Measurements from ENCODE around the gene LYPD5.
A peak's percentile ranks its signal among the peaks of the same experiment; 100 is the strongest.
"Not testable (repeated sequence)": the region's sequence is repeated elsewhere in the genome, so short reads cannot be mapped to it uniquely, and the experiment has no call there.

Gene LYPD5

DNA sequence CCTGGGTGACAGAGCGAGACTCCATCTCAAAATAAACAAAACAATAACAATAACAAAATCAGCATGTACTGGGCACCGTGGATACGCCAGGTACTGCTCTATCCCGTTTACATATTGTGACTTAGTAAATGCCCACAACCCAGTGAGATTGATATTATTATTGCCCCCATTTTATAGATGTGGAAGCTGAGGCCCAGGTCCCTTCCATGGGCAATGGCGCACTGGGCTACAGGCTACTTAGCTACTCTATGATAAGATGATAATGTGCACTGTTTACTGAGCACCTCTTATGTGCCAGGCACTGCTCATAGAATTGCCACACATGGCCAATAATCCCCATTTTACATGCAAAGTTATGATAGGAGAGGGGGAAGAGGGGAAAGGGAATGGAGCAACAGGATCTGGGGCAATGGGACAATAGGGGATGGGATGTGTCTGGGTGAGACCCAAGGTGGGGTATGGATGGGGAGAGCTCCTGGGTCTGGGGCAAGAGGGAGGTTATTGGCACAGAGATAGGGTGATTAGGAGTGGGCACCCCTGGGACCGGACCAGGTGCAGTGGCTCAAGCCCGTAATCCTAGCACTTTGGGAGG lies 26.9 kb downstream of the LYPD5 start:
- no peak overlapping the region for H3K27ac Mint-ChIP-seq
- H3K9me3 Mint-ChIP-seq = no peaks in the 10 kb centered on the region
- ATAC-seq = no peak
- peak overlapping the region in 1 of 2 donors; percentile 8 for H3K4me3 Mint-ChIP-seq
- H3K4me1 Mint-ChIP-seq = peaks cover 51% of the 10 kb centered on the region
- no peak for DNase-seq
- H3K27me3 Mint-ChIP-seq = no peaks in the 10 kb centered on the region

DNA sequence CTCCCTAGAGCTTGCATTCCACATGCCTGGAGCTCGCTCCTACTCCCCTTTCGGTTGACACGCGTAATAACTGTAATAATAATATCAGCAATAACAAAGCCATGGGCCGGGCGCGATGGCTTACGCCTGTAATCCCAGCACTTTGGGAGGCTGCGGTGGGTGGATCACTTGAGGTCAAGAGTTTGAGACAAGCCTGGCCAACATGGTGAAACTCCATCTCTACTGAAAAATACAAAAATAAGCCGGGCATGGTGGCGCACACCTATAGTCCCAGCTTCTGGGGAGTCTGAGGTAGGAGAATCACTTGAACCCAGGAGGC lies 27.3 kb downstream of the LYPD5 start:
- H3K4me3 Mint-ChIP-seq, H3K27me3 Mint-ChIP-seq, H3K27ac Mint-ChIP-seq, ATAC-seq, DNase-seq, H3K9me3 Mint-ChIP-seq: not testable (repeated sequence)
- peaks cover 51% of the 10 kb centered on the region for H3K4me1 Mint-ChIP-seq

- no peak for DNase-seq
- H3K4me1 Mint-ChIP-seq = peaks cover 48% of the 10 kb centered on the region
- no peak for ATAC-seq
- H3K27ac Mint-ChIP-seq = no peak overlapping the region
- no peaks in the 10 kb centered on the region for H3K27me3 Mint-ChIP-seq
- H3K4me3 Mint-ChIP-seq = no peak overlapping the region
- H3K9me3 Mint-ChIP-seq = no peaks in the 10 kb centered on the region
Measured at GRCh38 chr19:43774103-43774939, 27.9 kb downstream of the LYPD5 start.

- Mint-ChIP-seq H3K9me3 (no peaks in the 10 kb centered on the region), H3K27me3 (no peaks in the 10 kb centered on the region), H3K4me3 (no peak overlapping the region), H3K27ac (no peak overlapping the region), H3K4me1 (peaks cover 50% of the 10 kb centered on the region)
- ATAC-seq (no peak), DNase-seq (no peak)
Measured at GRCh38 chr19:43773725-43774102, 28.5 kb downstream of the LYPD5 start.

DNA sequence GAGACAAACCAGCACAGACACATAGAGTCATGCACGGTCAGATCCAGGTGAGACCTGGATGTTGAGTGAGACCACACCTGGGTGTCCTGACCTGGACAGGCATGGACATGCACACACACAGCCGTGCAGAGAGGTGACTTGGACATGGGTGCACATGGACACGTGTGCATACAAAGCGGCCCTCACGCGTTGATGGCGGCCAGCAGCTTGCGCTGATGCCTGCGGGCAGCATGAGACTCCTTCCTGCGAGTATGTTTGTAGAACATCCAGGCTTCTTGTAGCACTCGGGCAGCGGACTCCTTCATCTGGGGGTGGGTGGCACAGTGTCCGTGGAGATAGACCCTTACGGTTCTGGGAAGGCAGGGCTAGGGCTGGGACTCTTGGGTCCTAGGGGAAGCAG lies 33.0 kb downstream of the LYPD5 start:
- Mint-ChIP-seq H3K9me3 (no peaks in the 10 kb centered on the region), H3K27ac (no peak overlapping the region), H3K27me3 (no peaks in the 10 kb centered on the region), H3K4me3 (no peak overlapping the region), H3K4me1 (peaks cover 54% of the 10 kb centered on the region)
- DNase-seq (no peak), ATAC-seq (no peak)

DNA sequence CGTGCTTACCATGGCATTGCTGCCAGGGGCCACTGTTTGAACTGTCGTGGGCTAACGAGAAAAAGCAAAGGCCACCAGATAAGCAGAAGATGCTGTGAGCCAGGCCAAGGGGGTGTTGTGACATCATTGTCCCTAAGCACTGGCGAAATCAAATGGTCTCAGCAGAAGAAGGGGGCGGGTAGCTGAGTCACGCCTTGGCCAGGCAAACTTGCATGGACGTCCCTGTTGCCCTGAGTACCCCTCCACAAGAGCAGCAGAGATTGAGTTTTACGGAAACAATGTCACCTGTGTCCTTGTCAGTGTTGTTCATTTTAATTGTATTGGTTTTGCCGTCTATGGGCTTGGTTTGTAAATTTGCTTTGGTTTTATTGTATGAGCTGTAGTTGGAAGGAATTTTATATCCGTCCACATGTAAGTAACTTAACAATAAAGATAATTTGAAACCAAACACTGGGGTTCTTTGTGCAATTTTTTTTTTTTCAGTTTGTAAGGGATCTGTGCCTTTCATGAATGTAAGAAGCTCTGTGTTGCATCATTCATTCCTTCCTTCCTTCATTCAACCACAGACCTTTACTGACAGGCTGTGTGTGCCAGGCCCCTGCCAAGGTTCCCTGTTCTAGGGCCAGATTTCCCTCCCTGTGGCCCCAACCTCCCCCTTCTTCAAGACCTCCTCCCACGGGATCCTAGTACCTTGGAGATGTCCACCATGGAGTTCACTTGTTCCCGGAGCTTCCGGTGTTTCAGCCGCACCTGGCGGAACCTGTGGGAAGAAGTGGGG lies 33.8 kb downstream of the LYPD5 start:
- H3K4me3 Mint-ChIP-seq = no peak overlapping the region
- no peaks in the 10 kb centered on the region for H3K27me3 Mint-ChIP-seq
- no peak for DNase-seq
- no peak for ATAC-seq
- H3K4me1 Mint-ChIP-seq = peaks cover 62% of the 10 kb centered on the region
- H3K9me3 Mint-ChIP-seq = no peaks in the 10 kb centered on the region
- peak overlapping the region in 1 of 2 donors; percentile 71 for H3K27ac Mint-ChIP-seq

DNA sequence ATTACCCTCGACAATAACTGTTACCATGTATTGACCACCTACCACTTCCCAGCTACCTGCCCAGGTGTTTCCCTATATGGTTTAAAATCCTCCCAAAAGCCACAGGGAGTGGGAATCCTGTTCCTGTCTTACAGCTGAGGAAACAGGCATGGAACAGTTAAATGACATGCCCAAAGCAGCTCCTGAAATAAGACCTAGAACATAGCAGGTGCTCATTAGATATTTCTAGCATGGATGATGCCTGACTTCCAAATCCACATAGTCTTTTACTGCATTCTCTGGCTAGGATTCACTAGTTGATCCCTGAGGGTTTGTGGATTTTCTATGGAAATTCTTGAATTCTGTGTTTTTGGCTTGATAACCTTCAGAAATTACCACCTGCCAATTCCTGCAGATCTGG lies 34.4 kb downstream of the LYPD5 start:
- DNase-seq (no peak), ATAC-seq (no peak)
- no peaks in the 10 kb centered on the region for H3K27me3 Mint-ChIP-seq
- H3K9me3 Mint-ChIP-seq = no peaks in the 10 kb centered on the region
- no peak overlapping the region for H3K27ac Mint-ChIP-seq
- no peak overlapping the region for H3K4me3 Mint-ChIP-seq
- peaks cover 68% of the 10 kb centered on the region for H3K4me1 Mint-ChIP-seq

DNA sequence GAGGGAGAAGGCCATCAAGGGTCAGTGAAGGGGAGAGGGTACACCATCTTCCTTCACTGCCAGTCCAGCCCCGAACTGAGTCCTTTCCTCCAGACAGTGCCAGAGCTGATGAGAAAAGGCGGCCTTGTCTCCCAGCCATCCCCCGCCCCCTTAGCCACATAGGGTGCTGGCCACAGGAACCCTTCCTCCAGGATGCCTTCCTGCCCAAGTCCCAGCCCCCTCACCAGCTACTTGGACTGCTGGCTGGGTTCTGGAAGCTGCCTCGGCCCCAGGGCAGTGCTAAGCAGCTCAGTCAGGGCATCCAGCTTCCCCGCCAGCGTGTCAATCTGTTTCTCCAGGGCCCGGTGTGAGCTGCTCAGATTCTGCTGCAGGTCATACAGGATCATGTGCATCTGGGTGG lies 34.9 kb downstream of the LYPD5 start:
- peaks cover 73% of the 10 kb centered on the region for H3K4me1 Mint-ChIP-seq
- no peaks in the 10 kb centered on the region for H3K9me3 Mint-ChIP-seq
- DNase-seq = no peak
- ATAC-seq = no peak
- no peak overlapping the region for H3K27ac Mint-ChIP-seq
- no peak overlapping the region for H3K4me3 Mint-ChIP-seq
- H3K27me3 Mint-ChIP-seq = no peaks in the 10 kb centered on the region

DNA sequence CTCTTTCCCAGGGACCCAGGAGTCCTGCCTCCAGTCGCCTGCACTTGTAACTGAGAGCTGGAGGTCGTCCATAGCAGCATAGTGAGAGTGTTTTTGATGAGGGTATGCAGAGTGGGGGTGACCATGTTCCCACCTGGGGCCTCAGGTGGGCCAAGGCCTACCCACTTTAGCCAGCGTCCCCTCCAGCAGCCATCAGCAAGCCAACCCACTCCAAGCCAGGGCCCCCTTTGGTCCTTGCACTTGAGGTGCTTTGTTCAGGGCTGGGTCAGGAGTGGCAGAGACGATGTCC lies 35.5 kb downstream of the LYPD5 start:
- ATAC-seq (no peak), DNase-seq (no peak)
- Mint-ChIP-seq H3K4me3 (peak overlapping the region; percentile 63 to 72), H3K27me3 (no peaks in the 10 kb centered on the region), H3K4me1 (peaks cover 80% of the 10 kb centered on the region), H3K27ac (peak overlapping the region; percentile 90 to 91), H3K9me3 (no peaks in the 10 kb centered on the region)

- peak; percentile 89 for ATAC-seq
- peaks cover 81% of the 10 kb centered on the region for H3K4me1 Mint-ChIP-seq
- peak overlapping the region; percentile 90 to 91 for H3K27ac Mint-ChIP-seq
- peak overlapping the region; percentile 63 to 72 for H3K4me3 Mint-ChIP-seq
- no peaks in the 10 kb centered on the region for H3K9me3 Mint-ChIP-seq
- DNase-seq = peak; percentile 75 to 94
- H3K27me3 Mint-ChIP-seq = no peaks in the 10 kb centered on the region
Measured at GRCh38 chr19:43765109-43765876, 37.0 kb downstream of the LYPD5 start.

- ATAC-seq, H3K27me3 Mint-ChIP-seq, H3K9me3 Mint-ChIP-seq, DNase-seq: not testable (repeated sequence)
- Mint-ChIP-seq H3K4me3 (peak overlapping the region; percentile 63 to 72), H3K4me1 (peaks cover 83% of the 10 kb centered on the region), H3K27ac (peak overlapping the region; percentile 77 to 90)
Measured at GRCh38 chr19:43764684-43765083, 37.6 kb downstream of the LYPD5 start.

- Mint-ChIP-seq H3K27ac (peak overlapping the region; percentile 62 to 79), H3K4me3 (peak overlapping the region; percentile 60 to 61), H3K27me3 (no peaks in the 10 kb centered on the region), H3K4me1 (peaks cover 80% of the 10 kb centered on the region), H3K9me3 (no peaks in the 10 kb centered on the region)
- DNase-seq (peak in 1 of 2 donors; percentile 41), ATAC-seq (no peak)
Measured at GRCh38 chr19:43763473-43763939, 38.7 kb downstream of the LYPD5 start.

DNA sequence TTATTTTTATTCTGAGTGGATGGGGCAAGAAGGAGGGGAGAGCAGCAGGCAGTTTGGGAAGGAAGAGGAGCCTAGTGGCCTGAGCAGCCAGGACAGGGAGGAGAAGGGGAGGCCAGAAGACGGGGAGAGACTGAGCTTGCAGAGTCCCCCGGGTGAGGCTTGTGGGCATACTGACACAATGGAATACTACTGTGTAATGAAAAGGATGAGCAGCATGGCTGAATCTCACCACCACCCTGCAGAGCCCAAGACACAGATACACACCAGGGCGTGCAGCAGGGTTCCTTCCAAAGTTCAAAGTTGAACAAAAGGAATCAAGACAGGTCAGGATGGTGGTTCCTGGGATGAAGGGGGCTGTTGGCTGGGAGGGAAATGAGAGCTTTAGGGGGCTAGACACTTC lies 39.4 kb downstream of the LYPD5 start:
- no peak for DNase-seq
- H3K4me3 Mint-ChIP-seq = no peak overlapping the region
- no peaks in the 10 kb centered on the region for H3K9me3 Mint-ChIP-seq
- H3K4me1 Mint-ChIP-seq = peaks cover 77% of the 10 kb centered on the region
- no peaks in the 10 kb centered on the region for H3K27me3 Mint-ChIP-seq
- ATAC-seq = no peak
- H3K27ac Mint-ChIP-seq = no peak overlapping the region

DNA sequence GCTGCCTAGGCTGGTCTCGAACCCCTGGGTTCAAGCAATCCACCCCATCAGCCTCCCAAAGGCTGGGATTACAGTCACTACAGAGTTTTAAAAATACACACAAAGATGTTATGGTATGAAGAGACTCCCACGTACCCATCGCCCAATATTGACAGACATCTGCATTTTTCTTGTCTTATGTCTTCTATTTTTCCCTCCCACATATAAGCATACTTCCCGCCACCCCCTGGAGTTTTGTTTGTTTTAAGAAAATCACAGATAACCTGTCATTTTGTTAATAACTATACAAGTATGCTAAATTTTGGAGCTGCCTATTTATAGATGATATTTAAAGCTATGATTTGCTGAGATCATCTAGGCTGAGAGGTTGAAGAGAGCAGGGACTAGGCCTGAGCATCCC lies 41.3 kb downstream of the LYPD5 start:
- no peak overlapping the region for H3K27ac Mint-ChIP-seq
- no peaks in the 10 kb centered on the region for H3K9me3 Mint-ChIP-seq
- H3K4me1 Mint-ChIP-seq = peaks cover 76% of the 10 kb centered on the region
- H3K4me3 Mint-ChIP-seq = no peak overlapping the region
- DNase-seq = no peak
- H3K27me3 Mint-ChIP-seq = no peaks in the 10 kb centered on the region
- ATAC-seq = no peak

- no peak overlapping the region for H3K27ac Mint-ChIP-seq
- H3K27me3 Mint-ChIP-seq = no peaks in the 10 kb centered on the region
- peaks cover 64% of the 10 kb centered on the region for H3K4me1 Mint-ChIP-seq
- no peak overlapping the region for H3K4me3 Mint-ChIP-seq
- ATAC-seq = no peak
- no peaks in the 10 kb centered on the region for H3K9me3 Mint-ChIP-seq
- DNase-seq = no peak
Measured at GRCh38 chr19:43759515-43759914, 42.7 kb downstream of the LYPD5 start.

Measured in stimulated activated naive CD8-positive, alpha-beta T cell treated with anti-CD3 and anti-CD28 coated beads, Interleukin-15, amount 100 ng/mL, for 72 hours (primary cell).